Measurements from ENCODE around the gene TOB1. TPM values are rescaled to one million over a fixed set of nuclear protein-coding genes. Genes with fewer than 3 reads are reported as not detected.

The TOB1 gene
- total and polyA plus RNA-seq, 9 of the 15 experiments (the other 6 are each of a cell fraction or from before 2014, with no cell fraction given): 4.8 to 63.7 (median 13.2) TPM

- TF ChIP-seq EHMT2 (IDR thresholded peaks at IDR 0.05) (no peak), MNT (conservative IDR thresholded peaks at IDR 0.05) (peak in 1 of 2 experiments; percentile 55; a peak in 2 of 4 replicates), ZNF76 (CRISPR knock-in tag; IDR thresholded peaks at IDR 0.05; ENCODE audit: borderline replicate concordance) (no peak), SPI1 (IDR thresholded peaks at IDR 0.05; ENCODE audit: borderline replicate concordance, low read depth, low read length) (peak; percentile 70; the same call in 1 of the 2 replicates), EP400 (IDR thresholded peaks at IDR 0.05) (peak; percentile 57), LARP7 (IDR thresholded peaks at IDR 0.05) (no peak), MXD1 (CRISPR knock-in tag; IDR thresholded peaks at IDR 0.05; ENCODE audit: borderline replicate concordance, poor library complexity, severe bottlenecking) (no peak), ZZZ3 (IDR thresholded peaks at IDR 0.05) (no peak)
- TF ChIP-seq, protein P1, sequence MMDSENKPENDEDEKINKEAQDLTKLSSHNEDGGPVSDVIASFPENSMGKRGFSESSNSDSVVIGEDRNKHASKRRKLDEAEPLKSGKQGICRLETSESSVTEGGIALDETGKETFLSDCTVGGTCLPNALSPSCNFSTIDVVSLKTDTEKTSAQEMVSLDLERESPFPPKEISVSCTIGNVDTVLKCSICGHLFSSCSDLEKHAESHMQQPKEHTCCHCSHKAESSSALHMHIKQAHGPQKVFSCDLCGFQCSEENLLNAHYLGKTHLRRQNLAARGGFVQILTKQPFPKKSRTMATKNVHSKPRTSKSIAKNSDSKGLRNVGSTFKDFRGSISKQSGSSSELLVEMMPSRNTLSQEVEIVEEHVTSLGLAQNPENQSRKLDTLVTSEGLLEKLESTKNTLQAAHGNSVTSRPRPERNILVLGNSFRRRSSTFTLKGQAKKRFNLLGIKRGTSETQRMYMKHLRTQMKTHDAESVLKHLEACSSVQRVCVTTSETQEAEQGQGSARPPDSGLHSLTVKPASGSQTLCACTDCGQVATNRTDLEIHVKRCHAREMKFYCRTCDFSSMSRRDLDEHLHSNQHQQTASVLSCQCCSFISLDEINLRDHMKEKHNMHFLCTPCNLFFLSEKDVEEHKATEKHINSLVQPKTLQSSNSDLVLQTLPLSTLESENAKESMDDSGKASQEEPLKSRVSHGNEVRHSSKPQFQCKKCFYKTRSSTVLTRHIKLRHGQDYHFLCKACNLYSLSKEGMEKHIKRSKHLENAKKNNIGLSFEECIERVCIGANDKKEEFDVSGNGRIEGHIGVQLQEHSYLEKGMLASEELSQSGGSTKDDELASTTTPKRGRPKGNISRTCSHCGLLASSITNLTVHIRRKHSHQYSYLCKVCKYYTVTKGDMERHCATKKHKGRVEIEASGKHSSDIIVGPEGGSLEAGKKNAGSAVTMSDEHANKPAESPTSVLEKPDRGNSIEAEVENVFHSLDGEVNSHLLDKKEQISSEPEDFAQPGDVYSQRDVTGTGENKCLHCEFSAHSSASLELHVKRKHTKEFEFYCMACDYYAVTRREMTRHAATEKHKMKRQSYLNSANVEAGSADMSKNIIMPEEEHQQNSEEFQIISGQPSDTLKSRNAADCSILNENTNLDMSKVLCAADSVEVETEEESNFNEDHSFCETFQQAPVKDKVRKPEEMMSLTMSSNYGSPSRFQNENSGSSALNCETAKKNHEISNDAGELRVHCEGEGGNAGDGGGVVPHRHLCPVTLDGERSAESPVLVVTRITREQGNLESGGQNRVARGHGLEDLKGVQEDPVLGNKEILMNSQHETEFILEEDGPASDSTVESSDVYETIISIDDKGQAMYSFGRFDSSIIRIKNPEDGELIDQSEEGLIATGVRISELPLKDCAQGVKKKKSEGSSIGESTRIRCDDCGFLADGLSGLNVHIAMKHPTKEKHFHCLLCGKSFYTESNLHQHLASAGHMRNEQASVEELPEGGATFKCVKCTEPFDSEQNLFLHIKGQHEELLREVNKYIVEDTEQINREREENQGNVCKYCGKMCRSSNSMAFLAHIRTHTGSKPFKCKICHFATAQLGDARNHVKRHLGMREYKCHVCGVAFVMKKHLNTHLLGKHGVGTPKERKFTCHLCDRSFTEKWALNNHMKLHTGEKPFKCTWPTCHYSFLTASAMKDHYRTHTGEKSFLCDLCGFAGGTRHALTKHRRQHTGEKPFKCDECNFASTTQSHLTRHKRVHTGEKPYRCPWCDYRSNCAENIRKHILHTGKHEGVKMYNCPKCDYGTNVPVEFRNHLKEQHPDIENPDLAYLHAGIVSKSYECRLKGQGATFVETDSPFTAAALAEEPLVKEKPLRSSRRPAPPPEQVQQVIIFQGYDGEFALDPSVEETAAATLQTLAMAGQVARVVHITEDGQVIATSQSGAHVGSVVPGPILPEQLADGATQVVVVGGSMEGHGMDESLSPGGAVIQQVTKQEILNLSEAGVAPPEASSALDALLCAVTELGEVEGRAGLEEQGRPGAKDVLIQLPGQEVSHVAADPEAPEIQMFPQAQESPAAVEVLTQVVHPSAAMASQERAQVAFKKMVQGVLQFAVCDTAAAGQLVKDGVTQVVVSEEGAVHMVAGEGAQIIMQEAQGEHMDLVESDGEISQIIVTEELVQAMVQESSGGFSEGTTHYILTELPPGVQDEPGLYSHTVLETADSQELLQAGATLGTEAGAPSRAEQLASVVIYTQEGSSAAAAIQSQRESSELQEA (IDR thresholded peaks at IDR 0.05; ENCODE audit: low read depth): no peak
- TF ChIP-seq, protein P2, sequence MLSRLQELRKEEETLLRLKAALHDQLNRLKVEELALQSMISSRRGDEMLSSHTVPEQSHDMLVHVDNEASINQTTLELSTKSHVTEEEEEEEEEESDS (CRISPR knock-in tag; IDR thresholded peaks at IDR 0.05): no peak
- TF ChIP-seq, protein P3, sequence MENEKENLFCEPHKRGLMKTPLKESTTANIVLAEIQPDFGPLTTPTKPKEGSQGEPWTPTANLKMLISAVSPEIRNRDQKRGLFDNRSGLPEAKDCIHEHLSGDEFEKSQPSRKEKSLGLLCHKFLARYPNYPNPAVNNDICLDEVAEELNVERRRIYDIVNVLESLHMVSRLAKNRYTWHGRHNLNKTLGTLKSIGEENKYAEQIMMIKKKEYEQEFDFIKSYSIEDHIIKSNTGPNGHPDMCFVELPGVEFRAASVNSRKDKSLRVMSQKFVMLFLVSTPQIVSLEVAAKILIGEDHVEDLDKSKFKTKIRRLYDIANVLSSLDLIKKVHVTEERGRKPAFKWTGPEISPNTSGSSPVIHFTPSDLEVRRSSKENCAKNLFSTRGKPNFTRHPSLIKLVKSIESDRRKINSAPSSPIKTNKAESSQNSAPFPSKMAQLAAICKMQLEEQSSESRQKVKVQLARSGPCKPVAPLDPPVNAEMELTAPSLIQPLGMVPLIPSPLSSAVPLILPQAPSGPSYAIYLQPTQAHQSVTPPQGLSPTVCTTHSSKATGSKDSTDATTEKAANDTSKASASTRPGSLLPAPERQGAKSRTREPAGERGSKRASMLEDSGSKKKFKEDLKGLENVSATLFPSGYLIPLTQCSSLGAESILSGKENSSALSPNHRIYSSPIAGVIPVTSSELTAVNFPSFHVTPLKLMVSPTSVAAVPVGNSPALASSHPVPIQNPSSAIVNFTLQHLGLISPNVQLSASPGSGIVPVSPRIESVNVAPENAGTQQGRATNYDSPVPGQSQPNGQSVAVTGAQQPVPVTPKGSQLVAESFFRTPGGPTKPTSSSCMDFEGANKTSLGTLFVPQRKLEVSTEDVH (IDR thresholded peaks at IDR 0.05; ENCODE audit: low read depth, partially characterized antibody): no peak
- TF ChIP-seq, protein P4, sequence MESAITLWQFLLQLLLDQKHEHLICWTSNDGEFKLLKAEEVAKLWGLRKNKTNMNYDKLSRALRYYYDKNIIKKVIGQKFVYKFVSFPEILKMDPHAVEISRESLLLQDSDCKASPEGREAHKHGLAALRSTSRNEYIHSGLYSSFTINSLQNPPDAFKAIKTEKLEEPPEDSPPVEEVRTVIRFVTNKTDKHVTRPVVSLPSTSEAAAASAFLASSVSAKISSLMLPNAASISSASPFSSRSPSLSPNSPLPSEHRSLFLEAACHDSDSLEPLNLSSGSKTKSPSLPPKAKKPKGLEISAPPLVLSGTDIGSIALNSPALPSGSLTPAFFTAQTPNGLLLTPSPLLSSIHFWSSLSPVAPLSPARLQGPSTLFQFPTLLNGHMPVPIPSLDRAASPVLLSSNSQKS (CRISPR knock-in tag; IDR thresholded peaks at IDR 0.05): no peak
These were observed 1.4 kb upstream of the TOB1 start (continued) for GRCh38 chr17:50867363-50868139.

Data from K562 (cell line).